Measurements from ENCODE around the gene CREB5. TPM values are rescaled to one million over a fixed set of nuclear protein-coding genes. Genes with fewer than 3 reads are reported as not detected.

The CREB5 gene
- total and polyA plus RNA-seq, 2 of the 8 experiments (the other 6 are each of a cell fraction or from before 2014, with no cell fraction given): 2.4 to 2.7 TPM

- TF ChIP-seq CHD7 (IDR thresholded peaks at IDR 0.05; ENCODE audit: insufficient replicate concordance, low read length) (no peak), EZH2 (IDR thresholded peaks at IDR 0.05; ENCODE audit: low read depth, low read length, severe bottlenecking) (no peak), SIX5 (IDR thresholded peaks at IDR 0.05; ENCODE audit: low read depth, low read length) (no peak), CEBPB (IDR thresholded peaks at IDR 0.05; ENCODE audit: low read depth, low read length) (no peak), EGR1 (IDR thresholded peaks at IDR 0.05; ENCODE audit: borderline replicate concordance, low read depth, low read length) (no peak), SP4 (IDR thresholded peaks at IDR 0.05; ENCODE audit: low read length) (no peak), YY1 (IDR thresholded peaks at IDR 0.05; ENCODE audit: low read depth, low read length) (no peak), RXRA (IDR thresholded peaks at IDR 0.05; ENCODE audit: insufficient read depth, low read depth, low read length) (no peak), KDM4A (IDR thresholded peaks at IDR 0.05; ENCODE audit: low read depth, low read length, severe bottlenecking) (no peak), BACH1 (IDR thresholded peaks at IDR 0.05; ENCODE audit: low read length) (no peak), TBP (IDR thresholded peaks at IDR 0.05; ENCODE audit: low read depth, low read length) (no peak), NRF1 (IDR thresholded peaks at IDR 0.05; ENCODE audit: low read depth, low read length) (no peak), RNF2 (IDR thresholded peaks at IDR 0.05; ENCODE audit: borderline replicate concordance, low read depth, low read length, missing control alignments, poor library complexity, severe bottlenecking) (no peak)
These were observed 159.1 kb downstream of the CREB5 start (continued) for GRCh38 chr7:28571405-28571804.
